ENCODE data around the gene ENOPH1.

Gene ENOPH1

DNA sequence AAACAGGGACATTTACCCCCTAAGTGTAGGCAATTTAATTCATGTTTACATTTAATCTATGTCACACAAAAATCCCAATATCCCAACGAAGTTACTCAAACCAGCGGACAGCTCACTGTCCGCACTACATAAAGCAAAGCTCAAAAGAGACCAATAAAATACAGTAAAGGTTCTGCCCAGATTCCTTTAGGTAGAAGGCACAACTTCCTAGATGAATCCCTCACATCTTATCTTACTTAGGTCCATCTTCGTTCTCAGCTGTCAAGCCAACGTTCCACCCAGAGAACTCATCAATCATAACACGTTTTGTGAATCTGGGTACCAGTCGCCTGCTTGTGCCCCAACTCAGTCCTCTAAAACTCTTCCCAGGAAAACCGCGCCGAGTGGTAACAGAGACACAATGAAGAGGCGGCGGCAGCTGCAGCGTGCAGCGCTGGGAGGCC lies 1.8 kb upstream of the ENOPH1 start:
- DNase-seq (ENCODE audit: low read depth in 2 of 2, low spot score in 1 of 2): no peak

DNA sequence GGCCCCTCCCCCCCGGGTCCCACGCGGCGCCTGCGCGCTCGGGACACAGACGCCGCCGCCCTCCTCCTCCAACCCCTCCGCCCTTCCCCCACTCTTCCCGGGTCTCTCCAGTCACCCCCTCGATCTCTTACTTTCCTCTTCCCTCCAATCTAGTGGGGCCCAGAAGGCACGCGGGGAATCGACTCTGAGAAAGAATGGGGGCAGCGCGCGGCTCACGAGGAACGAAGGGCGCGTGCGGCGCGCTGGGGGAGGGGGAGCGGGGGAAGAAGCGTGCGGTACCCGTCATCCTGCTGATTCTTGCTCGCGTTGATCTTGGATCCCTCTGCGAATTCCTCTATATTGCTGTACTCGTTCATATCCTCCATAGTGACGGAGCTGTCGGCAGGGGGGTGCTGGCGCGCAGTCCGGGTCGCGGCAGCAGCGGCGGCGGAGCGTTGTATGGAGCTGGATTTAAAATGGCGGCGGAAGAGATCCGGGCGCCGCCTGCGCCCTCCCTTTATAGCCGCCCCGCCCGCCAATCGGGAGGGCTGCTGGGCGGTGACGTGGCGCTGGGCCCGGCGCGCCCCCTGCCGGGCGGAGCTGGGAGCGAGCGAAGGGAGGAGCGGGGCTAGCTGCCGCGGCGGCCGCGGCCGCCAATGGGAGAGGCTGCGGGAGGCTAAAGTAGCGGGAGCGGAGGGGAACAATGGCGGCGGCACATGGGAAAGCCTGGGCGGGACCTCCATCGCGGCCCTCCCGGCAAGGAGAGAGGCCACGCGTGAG lies 1.2 kb upstream of the ENOPH1 start:
- DNase-seq (ENCODE audit: low read depth in 2 of 2, low spot score in 1 of 2): peak; percentile 75 to 89

DNA sequence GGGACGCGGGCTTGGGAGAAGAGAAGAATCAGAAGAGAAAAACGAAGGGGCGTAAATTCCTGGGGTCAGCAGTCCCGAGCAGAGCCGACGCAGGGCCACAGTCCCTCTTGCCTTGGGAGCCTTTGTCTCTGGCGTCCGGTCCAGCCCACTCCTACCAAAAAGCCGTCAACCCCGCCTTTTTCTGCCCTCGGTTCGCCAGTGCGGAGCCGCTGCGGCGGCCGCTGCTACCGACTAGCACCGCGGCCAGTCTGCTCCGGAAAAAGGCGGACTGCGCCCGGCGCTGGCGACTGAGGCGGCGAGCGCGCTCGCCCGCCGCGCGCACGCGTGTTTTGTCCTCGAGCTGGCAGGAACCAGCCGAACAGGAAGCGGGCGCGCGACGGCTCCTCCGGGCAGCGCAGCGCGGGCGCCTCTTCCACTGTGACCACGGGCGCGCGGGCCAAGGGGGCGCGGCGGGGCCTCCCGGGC lies 630 bp upstream of the ENOPH1 start:
- peak in 1 of 2 donors; percentile 61 for DNase-seq (ENCODE audit: low read depth in 2 of 2, low spot score in 1 of 2)

DNA sequence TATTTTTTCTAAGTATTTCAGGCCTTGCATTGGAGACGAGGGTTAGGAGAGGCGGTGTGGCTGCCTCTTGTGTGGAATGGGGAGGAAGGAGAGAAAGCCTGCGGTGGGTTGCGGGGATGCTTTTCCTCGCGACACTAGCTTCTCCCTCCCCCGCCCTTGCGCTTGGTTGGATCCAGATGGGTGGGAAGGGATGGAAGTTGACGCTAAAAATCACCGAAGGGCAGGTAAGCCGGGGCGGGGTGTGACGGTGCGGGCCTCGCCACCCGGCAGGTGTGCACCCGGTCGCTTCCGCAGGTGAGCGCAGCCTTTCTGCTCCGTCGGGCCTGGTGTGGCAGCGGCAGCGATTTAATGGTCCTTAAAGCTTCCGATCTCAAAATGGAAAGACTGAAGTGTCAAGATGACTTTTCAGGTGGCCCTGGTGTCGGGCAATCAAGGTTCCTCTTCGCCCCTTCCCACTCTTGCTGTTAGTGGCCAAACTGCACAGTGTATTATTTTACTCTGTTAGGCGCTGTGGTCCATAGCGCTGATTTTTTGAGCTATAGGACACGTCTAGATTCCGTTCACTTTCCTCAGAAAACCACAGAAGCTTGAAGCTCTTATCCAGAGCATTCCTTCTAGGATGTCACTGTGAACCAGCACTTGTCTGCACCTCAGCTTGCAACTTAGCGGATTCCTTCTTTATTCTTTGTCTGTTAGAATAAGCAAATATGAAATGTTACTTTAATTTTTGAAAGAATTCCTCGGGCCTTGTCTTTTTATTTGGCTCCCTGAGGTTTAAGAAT lies 765 bp downstream of the ENOPH1 start:
- no peak for DNase-seq (ENCODE audit: low read depth in 2 of 2, low spot score in 1 of 2)

DNA sequence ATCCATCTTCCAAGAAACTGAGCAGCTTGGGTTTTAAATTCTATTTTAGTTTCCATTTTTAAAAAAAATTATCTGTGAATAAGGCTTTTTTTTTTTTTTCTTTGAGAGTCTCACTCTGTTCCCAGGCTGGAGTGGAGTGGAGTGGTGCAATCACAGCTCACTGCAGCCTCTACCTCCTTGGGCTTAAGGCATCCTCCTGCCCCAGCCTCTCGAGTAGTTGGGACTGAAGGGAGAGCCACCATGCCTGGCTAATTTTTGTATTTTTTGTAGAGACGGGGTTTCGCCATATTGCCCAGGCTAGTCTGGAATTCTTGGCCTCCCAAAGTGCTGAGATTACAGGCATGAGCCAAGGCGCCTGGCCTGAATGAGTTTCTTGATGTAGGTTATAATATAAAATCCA lies 1.4 kb downstream of the ENOPH1 start:
- DNase-seq (ENCODE audit: low read depth in 2 of 2, low spot score in 1 of 2): no peak

DNA sequence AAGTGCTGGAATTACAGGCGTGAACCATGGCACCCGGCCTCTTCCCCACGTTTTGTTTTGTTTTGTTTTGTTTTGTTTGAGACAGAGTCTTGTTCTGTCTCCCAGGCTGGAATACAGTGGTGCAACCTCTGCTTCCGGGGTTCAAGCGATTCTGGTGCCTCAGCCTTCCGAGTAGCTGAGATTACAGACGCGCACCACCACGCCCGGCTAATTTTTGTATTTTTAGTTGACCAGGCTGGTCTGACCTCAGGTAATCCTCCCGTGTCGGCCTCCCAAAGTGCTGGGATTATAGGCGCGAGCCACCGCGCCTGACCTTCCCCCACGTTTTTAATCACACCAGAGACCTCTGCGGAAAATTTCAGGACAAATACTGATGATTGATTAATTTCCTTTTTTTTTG lies 2.2 kb downstream of the ENOPH1 start:
- DNase-seq (ENCODE audit: low read depth in 2 of 2, low spot score in 1 of 2): no peak

DNA sequence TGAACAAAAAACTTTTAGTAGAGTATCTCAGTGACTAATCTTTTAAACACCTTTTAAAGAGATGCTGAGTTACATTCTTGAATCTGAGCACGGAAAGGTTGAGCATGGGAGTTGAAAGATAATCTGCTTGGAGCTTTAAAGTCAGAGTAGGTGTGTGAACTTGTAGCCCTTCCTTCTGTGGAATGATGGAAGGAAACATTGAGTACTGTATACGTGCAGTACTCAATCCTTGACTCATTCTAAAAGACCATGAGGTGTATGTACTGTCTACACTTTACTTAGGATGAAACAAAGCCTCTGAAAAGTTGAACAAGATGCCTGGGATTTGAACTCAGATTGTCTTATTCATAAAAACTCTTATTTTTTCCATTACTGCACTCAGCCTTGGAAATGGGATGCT lies 3.4 kb downstream of the ENOPH1 start:
- DNase-seq (ENCODE audit: low read depth in 2 of 2, low spot score in 1 of 2): no peak

DNA sequence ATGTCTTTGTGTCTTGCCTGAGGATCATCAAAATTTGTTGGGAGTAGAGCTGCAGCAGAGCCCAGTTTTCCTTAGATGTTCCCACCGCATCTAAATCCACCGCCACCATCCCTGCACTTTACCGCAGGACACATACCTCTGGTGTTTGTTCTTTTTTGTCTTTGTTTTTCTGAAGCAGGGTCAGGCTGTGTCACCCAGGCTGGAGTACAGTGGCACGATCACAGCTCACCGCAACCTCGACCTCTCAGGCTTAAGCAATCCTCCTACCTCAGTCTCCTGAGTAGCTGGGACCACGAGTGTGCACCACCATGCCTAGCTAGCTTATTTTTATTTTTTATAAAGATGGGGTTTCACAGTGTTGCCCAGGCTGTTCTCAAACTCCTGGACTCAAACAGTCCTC lies 4.6 kb downstream of the ENOPH1 start:
- DNase-seq (ENCODE audit: low read depth in 2 of 2, low spot score in 1 of 2): no peak

DNA sequence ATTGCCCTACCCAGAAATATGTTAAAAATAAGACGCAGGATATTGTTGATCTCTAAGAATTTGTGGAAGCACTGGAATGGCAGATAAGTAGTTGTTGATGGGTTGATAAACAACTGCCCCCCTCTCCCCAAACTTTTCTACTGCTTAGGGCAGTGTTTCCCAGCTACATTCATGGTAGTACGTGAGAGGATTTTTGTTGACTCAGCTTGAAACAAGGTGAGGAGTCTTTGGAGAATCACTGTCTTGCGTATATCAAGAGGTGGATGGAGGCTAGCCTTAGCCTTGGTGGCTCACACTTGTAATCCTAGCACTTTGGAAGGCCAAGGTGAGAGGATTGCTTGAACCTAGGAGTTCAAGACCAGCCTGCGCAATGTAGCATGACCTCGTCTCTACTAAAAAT lies 5.7 kb downstream of the ENOPH1 start:
- DNase-seq (ENCODE audit: low read depth in 2 of 2, low spot score in 1 of 2): no peak

DNA sequence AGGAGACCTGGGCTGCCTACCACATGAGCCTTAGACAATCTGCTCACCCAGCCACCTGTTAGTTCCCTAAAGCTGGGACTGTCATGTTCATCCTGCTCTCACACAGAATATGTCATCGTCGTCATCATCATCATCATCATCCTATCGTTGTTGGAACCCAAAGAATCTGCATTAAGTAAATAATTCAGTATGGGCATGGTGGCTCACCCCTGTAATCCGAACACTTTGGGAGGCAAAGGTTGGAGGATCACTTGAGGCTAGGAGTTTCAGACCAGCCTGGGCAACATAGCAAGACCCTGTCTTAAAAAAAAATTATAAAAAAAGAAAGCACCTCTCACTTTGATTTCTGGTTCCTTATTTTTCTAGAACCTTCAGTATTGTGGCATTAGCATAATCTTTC lies 6.4 kb downstream of the ENOPH1 start:
- no peak for DNase-seq (ENCODE audit: low read depth in 2 of 2, low spot score in 1 of 2)

DNA sequence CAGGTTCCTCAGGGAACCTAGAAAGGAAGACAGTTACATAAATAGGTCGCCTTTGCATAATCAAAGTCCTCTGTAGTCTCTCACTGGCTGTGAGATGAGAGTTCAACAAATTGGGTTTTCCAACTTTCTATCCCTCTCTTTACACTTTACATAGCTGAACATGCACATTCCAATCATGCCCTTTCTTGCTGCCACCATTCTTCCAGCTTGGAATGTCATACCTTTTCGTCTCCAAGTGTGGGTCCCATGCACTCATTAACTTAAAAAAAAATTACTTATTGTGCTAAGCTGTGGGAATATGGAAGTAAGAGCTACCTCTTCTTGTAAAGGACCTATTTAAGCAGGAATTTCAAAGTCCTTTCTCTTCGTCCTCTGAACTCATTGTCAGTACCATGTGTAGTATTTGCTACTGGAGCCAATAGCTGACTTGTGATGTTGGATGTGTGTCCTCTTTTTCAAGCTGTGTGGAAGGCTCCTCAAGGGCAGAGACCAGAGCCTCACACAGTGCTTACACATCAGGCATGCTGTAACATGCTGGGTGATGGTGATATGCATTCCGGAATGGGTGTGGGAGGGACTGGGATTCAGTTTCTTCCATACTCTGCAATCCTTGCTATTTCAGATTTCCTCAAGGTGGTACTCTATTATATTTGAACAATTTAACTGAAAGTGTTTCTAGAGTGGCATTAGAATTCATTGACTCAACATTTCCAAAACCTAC lies 7.1 kb downstream of the ENOPH1 start:
- no peak for DNase-seq (ENCODE audit: low read depth in 2 of 2, low spot score in 1 of 2)

DNA sequence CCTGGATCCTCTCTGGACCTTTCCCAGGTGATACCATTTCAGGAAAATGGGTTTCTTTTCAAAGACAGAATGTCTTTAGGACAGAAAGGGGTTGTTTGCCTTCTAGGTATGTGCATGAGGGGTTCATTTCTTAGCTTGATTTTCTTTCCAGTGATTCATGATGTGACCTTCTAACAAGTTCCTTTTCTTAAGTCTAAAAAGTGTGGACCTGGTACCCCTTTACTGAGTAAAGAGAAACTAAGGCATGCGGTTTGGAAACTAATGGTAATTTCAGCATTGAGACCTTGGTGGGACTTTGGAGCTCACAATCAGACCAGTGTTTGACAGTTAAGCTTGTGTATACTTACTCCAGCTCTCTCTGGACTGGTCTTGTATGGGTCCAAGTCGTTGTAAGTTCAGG lies 8.7 kb downstream of the ENOPH1 start:
- no peak for DNase-seq (ENCODE audit: low read depth in 2 of 2, low spot score in 1 of 2)

DNA sequence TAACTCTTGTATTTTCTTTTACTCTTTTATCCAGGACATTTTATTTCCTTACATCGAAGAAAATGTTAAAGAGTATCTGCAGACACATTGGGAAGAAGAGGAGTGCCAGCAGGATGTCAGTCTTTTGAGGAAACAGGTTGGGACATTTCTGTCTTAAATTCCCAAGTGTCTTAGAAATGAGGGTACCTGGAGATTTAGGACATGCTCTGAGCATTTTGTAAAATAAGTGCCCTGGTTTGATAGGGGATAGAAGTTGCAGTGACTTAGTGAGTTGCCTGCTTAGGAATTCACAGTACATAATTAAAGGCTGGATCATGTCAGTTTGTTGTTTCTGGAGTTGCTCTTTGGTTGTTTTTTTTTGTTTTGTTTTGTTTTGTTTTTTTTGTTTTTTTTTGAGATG lies 17.5 kb downstream of the ENOPH1 start:
- DNase-seq (ENCODE audit: low read depth in 2 of 2, low spot score in 1 of 2): no peak

DNA sequence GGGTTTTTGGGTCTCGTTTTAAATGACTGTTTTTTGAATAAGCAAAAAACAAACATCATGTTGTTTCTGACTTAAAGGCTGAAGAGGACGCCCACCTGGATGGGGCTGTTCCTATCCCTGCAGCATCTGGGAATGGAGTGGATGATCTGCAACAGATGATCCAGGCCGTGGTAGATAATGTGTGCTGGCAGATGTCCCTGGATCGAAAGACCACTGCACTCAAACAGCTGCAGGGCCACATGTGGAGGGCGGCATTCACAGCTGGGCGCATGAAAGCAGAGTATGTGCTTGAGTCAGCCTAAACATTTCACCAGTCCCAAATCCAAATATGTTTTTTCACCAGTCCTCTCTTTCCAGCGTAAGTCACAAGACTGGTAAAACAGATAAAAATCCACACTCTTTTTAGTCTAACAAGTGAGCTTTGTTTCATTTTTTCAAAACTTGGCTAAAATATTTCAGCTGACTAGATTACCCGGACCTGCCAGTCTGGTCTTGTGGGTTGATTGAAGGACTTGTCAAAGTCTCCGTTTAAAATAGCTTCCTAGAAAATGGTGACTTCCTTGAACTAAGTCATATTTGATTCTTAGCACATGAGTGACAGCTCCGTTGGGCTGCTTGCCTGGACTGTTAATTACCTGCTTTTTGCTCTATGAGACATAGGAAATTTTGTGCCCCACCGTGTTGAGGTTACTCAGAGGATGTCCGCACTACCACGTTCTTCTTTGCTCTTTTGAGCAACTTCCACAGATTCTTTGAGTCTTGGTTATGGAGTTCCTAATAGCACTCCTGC lies 20.8 kb downstream of the ENOPH1 start:
- no peak for DNase-seq (ENCODE audit: low read depth in 2 of 2, low spot score in 1 of 2)

DNA sequence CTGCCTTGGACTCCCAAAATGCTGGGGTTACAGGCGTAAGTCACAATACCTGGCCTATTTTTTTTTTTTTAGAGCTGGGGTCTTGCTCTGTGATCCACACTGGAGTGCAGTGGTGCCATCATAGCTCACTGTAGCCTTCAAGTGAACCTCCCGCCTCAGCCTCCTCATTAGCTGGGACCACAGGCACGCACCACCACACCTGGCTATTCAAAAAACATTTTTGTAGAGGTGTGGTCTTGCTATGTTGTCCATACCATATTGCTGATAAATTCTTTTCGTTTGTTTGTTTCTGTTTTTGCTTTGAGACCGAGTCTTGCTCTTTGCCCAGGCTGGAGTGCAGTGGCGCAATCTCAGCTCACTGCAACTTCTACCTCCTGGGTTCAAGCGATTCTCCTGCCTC lies 21.6 kb downstream of the ENOPH1 start:
- no peak for DNase-seq (ENCODE audit: low read depth in 2 of 2, low spot score in 1 of 2)

DNA sequence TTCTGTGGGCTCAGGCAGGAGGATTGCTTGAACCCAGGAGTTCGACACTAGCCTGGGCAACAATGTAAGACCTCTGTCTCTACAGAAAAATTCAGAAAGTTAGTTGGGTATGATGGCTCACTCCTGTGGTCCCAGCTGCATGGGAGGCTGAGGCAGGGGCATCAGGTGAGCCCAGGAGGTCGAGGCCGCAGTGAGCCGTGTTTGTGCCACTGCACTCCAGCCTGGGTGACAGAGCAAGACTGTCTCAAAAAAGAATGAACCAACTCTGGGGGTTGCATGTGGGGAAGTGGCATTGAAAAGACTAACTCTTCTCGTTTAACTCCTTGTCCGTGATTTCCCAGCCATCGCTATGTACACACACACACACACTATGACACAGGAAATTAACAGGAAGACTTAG lies 26.9 kb downstream of the ENOPH1 start:
- no peak for DNase-seq (ENCODE audit: low read depth in 2 of 2, low spot score in 1 of 2)

DNA sequence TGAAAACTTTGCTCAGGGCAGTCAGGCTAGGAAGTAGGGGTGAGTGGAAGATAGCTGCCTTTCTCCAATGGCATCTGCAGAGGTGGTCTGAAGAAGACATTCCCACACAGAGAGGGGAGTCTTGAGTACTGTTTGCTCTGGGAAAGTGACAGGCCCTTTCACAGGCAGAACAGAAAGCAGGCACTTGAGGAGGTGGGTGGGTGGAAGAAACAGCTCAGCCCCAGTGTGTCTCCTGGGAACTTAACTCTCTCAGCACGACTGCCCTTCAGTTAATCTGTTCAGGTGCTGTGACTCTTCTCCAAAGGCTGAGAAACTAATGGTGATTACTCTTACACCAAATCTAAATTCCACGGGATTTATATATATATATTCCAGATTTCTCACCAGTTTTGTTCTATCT lies 28.3 kb downstream of the ENOPH1 start:
- DNase-seq (ENCODE audit: low read depth in 2 of 2, low spot score in 1 of 2): no peak

DNA sequence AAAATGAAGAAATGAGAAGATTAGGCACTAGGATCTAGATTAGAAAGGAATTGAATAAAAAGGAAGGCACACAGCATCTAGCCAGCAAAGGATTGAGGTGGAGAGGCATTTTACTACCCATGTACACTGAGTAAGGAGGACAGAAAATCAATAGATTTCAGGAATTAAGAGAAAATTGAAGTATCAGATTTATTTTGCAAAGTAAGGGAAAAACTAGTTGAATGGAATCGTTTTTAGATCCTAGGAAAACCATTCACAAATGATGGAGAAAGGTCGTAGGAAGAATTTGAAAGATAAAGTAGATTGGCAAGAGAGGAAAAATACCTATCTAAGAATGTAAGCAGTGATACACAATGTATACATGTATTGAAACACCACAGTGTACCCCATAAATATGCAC lies 31.3 kb downstream of the ENOPH1 start:
- no peak for DNase-seq (ENCODE audit: low read depth in 2 of 2, low spot score in 1 of 2)

DNA sequence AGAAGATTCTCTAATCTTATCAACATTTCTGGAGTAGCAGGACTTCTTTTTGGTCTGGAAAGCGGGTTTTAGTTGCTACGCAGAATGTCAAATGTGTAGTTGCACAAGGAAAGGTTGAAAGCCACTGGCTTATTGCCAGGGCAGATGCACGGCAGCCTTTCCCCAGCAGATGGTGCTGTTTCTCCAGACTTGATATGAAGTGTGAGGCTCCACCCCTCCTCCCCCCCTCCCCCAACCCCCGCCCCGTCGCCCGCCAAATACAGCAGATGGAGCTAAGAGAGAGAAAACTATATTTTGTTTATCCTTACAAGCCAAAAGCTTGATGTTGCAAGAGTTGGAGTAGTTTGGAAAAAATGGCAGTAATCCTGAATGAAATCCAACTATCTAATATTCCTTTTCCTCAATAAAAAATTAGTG lies 32.0 kb downstream of the ENOPH1 start:
- peak; percentile 57 to 66 for DNase-seq (ENCODE audit: low read depth in 2 of 2, low spot score in 1 of 2)

DNA sequence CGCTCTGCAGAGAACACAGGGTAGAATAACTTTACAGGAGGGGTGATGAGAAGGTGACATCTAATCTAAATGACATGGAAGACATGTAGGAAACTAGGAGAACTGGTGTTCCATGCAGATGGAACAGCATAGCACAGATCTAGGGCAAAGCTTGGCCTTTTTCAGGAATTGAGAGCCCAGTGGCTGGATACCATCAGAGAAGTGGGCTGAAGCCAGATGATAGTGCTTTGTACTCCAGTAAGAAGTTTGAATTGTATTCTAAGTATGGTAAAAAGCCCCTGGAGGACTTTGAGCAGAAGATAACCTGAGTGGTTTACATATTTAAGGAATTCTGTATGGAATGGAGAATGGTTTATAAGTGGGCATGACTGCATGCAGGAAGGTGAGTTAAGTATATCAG lies 32.8 kb downstream of the ENOPH1 start:
- no peak for DNase-seq (ENCODE audit: low read depth in 2 of 2, low spot score in 1 of 2)

DNA sequence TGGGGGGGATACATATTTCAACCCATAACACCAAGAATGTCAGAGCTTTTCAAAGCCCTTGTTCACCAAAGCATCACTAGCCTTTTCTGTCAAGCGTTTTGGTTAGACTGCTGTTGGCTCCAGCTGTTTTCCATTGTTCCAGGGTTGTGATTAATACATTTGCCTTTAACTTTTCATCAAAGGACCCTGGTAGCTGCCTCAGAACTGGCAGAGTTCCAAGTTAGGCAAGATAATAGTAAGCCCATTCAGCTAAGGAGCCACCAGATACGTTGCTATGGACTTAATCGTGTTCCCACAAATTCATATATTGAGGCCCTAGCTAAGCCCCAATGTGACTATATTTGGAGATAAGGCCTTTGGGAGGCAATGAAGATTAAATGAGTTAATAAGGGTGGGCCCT lies 37.1 kb downstream of the ENOPH1 start:
- no peak for DNase-seq (ENCODE audit: low read depth in 2 of 2, low spot score in 1 of 2)
